ENCODE results near the gene DENND1C.

DNA sequence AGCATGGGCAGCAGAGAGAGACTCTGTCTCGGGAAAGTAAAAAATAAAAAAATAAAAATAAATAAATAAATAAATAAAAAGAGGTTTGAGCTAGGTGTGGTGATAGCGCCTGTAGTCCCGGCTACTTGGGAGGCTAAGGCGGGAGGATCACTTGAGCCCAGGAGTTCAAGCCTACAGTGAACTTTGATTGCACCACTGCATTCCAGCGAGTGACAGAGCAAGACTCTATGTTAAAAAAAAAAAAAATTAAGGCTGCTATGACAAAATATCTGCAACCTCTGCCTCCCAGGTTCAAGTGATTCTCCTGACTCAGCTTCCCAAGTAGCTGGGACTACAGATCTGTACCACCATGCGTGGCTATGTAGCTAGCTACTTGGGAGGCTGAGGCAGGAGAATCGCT lies 3.2 kb upstream of the DENND1C start:
- TF ChIP-seq EP300 (IDR thresholded peaks at IDR 0.05) (no peak), POLR2A (IDR thresholded peaks at IDR 0.05) (no peak)
- TF ChIP-seq, protein P1, sequence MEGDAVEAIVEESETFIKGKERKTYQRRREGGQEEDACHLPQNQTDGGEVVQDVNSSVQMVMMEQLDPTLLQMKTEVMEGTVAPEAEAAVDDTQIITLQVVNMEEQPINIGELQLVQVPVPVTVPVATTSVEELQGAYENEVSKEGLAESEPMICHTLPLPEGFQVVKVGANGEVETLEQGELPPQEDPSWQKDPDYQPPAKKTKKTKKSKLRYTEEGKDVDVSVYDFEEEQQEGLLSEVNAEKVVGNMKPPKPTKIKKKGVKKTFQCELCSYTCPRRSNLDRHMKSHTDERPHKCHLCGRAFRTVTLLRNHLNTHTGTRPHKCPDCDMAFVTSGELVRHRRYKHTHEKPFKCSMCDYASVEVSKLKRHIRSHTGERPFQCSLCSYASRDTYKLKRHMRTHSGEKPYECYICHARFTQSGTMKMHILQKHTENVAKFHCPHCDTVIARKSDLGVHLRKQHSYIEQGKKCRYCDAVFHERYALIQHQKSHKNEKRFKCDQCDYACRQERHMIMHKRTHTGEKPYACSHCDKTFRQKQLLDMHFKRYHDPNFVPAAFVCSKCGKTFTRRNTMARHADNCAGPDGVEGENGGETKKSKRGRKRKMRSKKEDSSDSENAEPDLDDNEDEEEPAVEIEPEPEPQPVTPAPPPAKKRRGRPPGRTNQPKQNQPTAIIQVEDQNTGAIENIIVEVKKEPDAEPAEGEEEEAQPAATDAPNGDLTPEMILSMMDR (IDR thresholded peaks at IDR 0.05): no peak

Measured in ovary (tissue), 3 donors.